Transverse colon (tissue), 4 donors: ENCODE measurements around the gene NOM1.

ENCODE experiments used
- POLR2A ChIP-seq: fragments of 450-650 bp; IDR thresholded peaks from one replicate; pipeline ENCODE4 v1.6.1; 2016; ENCODE audit warnings: antibody characterized with exemption, mild to moderate bottlenecking, moderate library complexity
- POLR2AphosphoS5 ChIP-seq, 3 donors: sonication (generic); formaldehyde crosslinking; IDR thresholded peaks; one replicate each; pipeline ENCODE4 v1.6.1; 2016; ENCODE audit warnings: antibody characterized with exemption in 3 of 3
- TF ChIP-seq, protein P1 (sequence below), 5 experiments: fragments of 200-600 bp in 3 of 5; fragments of 450-650 bp in 2 of 5; sonication (generic) in 3 of 5; IDR thresholded peaks; 1 replicate in 2 of 5; 2 replicates in 3 of 5; pipeline ENCODE4 v1.5.1; 2016 to 2017; ENCODE audit warnings: antibody characterized with exemption in 5 of 5, inconsistent platforms in 3 of 5, mild to moderate bottlenecking in 2 of 5, moderate library complexity in 1 of 5

DNA sequence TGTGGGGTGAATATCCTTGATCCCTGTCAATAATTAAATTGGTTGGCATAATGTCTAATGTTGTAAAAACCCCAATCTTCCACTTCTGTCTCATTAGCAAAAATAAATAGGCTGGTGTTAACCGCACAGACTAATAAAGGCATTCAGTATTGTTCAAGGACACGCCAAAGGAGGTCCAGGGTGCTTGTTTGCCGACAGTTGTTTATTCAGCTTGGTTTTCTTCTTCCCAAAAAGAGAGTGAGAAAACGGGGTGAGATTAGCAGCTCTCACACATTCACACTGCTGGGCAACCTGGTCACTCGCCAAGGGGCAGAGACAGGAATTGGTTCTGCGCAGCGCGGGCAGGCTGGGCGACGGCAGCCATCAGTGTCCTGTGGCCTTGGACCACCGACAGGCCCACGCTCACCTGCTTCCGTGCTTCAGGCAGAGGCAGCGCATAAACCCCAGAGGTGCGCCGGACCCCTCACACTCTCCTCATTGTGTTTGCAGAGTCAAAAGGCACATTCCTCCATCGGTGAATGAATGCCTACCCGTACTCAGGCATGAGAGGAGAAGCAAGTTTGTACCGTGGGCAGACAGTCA is 30.3 kb upstream of the NOM1 start:
- TF ChIP-seq, protein P1, sequence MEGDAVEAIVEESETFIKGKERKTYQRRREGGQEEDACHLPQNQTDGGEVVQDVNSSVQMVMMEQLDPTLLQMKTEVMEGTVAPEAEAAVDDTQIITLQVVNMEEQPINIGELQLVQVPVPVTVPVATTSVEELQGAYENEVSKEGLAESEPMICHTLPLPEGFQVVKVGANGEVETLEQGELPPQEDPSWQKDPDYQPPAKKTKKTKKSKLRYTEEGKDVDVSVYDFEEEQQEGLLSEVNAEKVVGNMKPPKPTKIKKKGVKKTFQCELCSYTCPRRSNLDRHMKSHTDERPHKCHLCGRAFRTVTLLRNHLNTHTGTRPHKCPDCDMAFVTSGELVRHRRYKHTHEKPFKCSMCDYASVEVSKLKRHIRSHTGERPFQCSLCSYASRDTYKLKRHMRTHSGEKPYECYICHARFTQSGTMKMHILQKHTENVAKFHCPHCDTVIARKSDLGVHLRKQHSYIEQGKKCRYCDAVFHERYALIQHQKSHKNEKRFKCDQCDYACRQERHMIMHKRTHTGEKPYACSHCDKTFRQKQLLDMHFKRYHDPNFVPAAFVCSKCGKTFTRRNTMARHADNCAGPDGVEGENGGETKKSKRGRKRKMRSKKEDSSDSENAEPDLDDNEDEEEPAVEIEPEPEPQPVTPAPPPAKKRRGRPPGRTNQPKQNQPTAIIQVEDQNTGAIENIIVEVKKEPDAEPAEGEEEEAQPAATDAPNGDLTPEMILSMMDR (IDR thresholded peaks at IDR 0.05), result no peak
- TF ChIP-seq POLR2A (no peak), POLR2AphosphoS5 (IDR thresholded peaks at IDR 0.05) (no peak)
